Measurements from ENCODE around the gene MS4A15. TPM values are rescaled to one million over a fixed set of nuclear protein-coding genes. Genes with fewer than 3 reads are reported as not detected.
"Not testable (repeated sequence)": the region's sequence is repeated elsewhere in the genome, so short reads cannot be mapped to it uniquely, and the experiment has no call there.

Gene MS4A15
- total RNA-seq, 2 donors from 2014 or later = not detected

- ATAC-seq (no peak), DNase-seq (ENCODE audit: low spot score in 2 of 2) (no peak)
- no peaks in the 10 kb centered on the region for H3K36me3 Mint-ChIP-seq
- peaks cover 5 to 6% of the 10 kb centered on the region in 2 donors for H3K9me3 Mint-ChIP-seq
- no peak overlapping the region for H3K27ac Mint-ChIP-seq
Measured at GRCh38 chr11:60744114-60744513, 12.6 kb upstream of the MS4A15 start.

- H3K9me3 Mint-ChIP-seq = peaks cover 5 to 6% of the 10 kb centered on the region in 2 donors
- no peak for ATAC-seq
- no peak for DNase-seq (ENCODE audit: low spot score in 2 of 2)
- H3K36me3 Mint-ChIP-seq = no peaks in the 10 kb centered on the region
- H3K27ac Mint-ChIP-seq = no peak overlapping the region
Measured at GRCh38 chr11:60747359-60747873, 9.3 kb upstream of the MS4A15 start.

DNA sequence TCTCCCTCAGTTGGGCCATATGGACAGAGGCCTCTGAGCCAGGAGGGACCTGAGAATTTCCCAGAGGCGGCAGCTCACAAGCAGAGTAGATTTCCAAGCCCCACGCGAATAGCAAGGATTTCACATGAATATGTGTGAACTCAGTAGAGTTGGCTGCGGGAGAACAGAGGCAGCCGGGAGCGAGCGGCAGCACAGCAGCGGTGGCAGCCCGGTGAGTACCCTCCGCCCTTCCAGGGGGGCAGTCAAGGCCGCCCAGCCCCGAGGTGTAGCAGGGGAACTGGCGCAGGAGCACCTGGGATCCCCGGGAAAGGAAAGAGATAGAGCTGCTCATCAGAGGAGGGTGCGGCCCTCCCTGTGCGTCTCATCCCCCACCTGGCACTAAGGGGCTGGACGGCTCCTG, 8.4 kb upstream of the MS4A15 start:
- DNase-seq (ENCODE audit: low spot score in 2 of 2) (no peak), ATAC-seq (no peak)
- Mint-ChIP-seq H3K9me3 (peaks cover 5 to 6% of the 10 kb centered on the region in 2 donors), H3K27ac (no peak overlapping the region), H3K36me3 (no peaks in the 10 kb centered on the region)

DNA sequence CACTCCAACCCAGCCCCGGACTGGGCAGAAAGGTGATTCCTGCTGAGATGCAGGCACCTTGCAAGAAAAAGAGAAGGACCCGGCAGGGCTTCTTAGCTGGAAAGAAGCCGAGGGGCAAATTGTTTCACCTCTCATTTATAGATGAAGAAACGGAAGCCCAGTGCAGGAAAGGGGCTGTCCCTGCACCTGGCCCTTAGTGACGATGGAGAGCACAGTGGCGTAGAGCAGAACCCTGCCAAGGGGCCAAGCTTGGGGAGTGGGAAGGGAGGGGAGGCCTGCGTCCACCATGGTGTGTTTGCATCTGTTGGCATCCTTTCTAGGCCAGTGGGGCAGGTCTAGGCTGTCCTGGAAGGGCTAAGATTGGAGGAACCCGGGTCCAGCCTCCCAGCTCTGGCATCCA, 7.8 kb upstream of the MS4A15 start:
- Mint-ChIP-seq H3K36me3 (no peaks in the 10 kb centered on the region), H3K27ac (no peak overlapping the region), H3K9me3 (peaks cover 5 to 6% of the 10 kb centered on the region in 2 donors)
- no peak for ATAC-seq
- DNase-seq (ENCODE audit: low spot score in 2 of 2) = no peak

GRCh38 chr11:60750911-60751310, 5.8 kb upstream of the MS4A15 start:
- no peak for ATAC-seq
- H3K36me3 Mint-ChIP-seq = no peaks in the 10 kb centered on the region
- no peak for DNase-seq (ENCODE audit: low spot score in 2 of 2)
- H3K27ac Mint-ChIP-seq = no peak overlapping the region
- peaks cover 5 to 6% of the 10 kb centered on the region in 2 donors for H3K9me3 Mint-ChIP-seq

DNA sequence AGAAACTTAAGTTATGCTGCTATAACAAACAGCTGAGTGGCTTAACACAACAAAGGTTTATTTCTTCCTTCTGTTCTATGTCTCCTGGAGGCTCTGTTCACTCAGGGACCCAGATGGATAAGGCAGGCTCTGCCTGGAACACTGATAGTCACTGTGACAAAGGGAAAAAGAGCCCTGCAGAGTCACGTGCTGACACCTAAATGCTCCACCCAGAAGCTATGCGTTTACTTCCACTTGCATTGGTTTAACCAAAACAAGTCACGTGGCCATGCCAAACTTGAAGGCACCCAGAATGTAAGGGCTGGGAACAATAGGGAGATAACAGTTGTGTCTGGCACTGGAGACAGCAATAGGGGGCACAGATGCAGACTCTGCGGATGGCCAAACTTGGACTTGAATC, 3.4 kb upstream of the MS4A15 start:
- ATAC-seq (no peak), DNase-seq (ENCODE audit: low spot score in 2 of 2) (no peak)
- H3K27ac Mint-ChIP-seq = no peak overlapping the region
- no peaks in the 10 kb centered on the region for H3K9me3 Mint-ChIP-seq
- H3K36me3 Mint-ChIP-seq = no peaks in the 10 kb centered on the region

DNA sequence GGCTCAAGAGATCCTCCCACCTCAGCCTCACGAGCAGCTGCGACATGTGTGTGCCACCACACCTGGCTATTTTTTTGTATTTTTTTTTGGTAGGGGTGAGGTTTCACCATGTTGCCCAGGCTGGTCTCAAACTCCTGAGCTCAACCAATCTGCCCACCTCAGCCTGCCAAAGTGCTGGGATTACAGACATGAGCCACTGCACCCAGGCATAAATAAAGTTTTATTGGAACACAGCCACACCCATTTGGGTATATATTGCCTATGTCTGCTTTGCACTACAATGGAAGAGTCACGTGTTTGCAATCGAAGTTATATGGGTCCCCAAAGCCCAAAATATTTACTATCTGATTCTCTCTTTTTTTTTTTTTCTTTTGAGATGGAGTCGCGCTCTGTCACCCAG, 1.8 kb upstream of the MS4A15 start:
- Mint-ChIP-seq H3K27ac (no peak overlapping the region), H3K36me3 (no peaks in the 10 kb centered on the region), H3K9me3 (no peaks in the 10 kb centered on the region)
- DNase-seq (ENCODE audit: low spot score in 2 of 2) = no peak
- ATAC-seq = no peak

- no peak for DNase-seq (ENCODE audit: low spot score in 2 of 2)
- H3K36me3 Mint-ChIP-seq = no peaks in the 10 kb centered on the region
- no peak overlapping the region for H3K27ac Mint-ChIP-seq
- ATAC-seq = no peak
- H3K9me3 Mint-ChIP-seq = no peaks in the 10 kb centered on the region
Measured at GRCh38 chr11:60757231-60757800, 649 bp downstream of the MS4A15 start.

- H3K36me3 Mint-ChIP-seq; H3K9me3 Mint-ChIP-seq; H3K27ac Mint-ChIP-seq; DNase-seq (ENCODE audit: low spot score in 2 of 2); ATAC-seq: not testable (repeated sequence)
Measured at GRCh38 chr11:60758671-60759070, 2.0 kb downstream of the MS4A15 start.

GRCh38 chr11:60759438-60760225, 3.0 kb downstream of the MS4A15 start:
- not testable (repeated sequence) for ATAC-seq; H3K36me3 Mint-ChIP-seq; H3K9me3 Mint-ChIP-seq; H3K27ac Mint-ChIP-seq; DNase-seq (ENCODE audit: low spot score in 2 of 2)

- ATAC-seq (no peak), DNase-seq (ENCODE audit: low spot score in 2 of 2) (no peak)
- Mint-ChIP-seq H3K9me3 (no peaks in the 10 kb centered on the region), H3K27ac (no peak overlapping the region), H3K36me3 (no peaks in the 10 kb centered on the region)
Measured at GRCh38 chr11:60761436-60762190, 4.9 kb downstream of the MS4A15 start.

GRCh38 chr11:60762851-60763691, 6.4 kb downstream of the MS4A15 start:
- ATAC-seq (peak; percentile 40 to 43), DNase-seq (ENCODE audit: low spot score in 2 of 2) (no peak)
- no peaks in the 10 kb centered on the region for H3K36me3 Mint-ChIP-seq
- H3K27ac Mint-ChIP-seq = no peak overlapping the region
- H3K9me3 Mint-ChIP-seq = no peaks in the 10 kb centered on the region

DNA sequence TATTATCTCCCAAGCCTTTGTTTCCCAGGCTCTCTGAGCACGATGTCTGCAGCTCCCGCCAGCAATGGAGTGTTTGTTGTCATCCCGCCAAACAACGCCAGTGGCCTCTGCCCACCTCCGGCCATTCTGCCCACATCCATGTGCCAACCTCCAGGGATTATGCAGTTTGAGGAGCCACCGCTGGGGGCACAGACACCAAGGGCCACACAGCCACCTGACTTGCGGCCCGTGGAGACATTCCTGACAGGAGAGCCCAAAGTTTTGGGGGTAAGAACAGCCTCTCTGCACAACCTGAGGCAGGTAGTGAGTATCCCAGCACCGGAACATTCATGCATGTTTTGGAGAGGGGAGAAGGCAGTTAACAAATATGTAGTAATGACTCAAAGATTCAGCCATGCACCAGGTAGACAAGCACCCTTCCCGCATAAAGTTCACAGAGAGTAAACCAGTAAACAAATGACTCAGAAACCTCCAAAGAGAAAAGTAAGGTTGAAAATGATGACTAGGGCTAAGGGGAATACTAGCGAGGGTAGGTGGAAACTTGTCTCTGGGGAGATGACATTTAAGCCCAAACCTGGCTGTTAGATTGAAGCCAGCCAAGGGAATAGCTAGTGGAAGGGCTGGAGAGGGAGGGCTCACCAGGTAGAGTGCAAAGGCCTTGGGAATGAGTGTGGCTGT, 7.2 kb downstream of the MS4A15 start:
- DNase-seq (ENCODE audit: low spot score in 2 of 2) (no peak), ATAC-seq (peak in 1 of 2 donors; percentile 46)
- Mint-ChIP-seq H3K27ac (no peak overlapping the region), H3K36me3 (no peaks in the 10 kb centered on the region), H3K9me3 (no peaks in the 10 kb centered on the region)

GRCh38 chr11:60764879-60765278, 8.2 kb downstream of the MS4A15 start:
- H3K9me3 Mint-ChIP-seq = no peaks in the 10 kb centered on the region
- no peak for DNase-seq (ENCODE audit: low spot score in 2 of 2)
- ATAC-seq = peak in 1 of 2 donors; percentile 30
- no peak overlapping the region for H3K27ac Mint-ChIP-seq
- no peaks in the 10 kb centered on the region for H3K36me3 Mint-ChIP-seq

GRCh38 chr11:60765355-60765754, 8.7 kb downstream of the MS4A15 start:
- ATAC-seq = no peak
- Mint-ChIP-seq H3K36me3 (no peaks in the 10 kb centered on the region), H3K9me3 (no peaks in the 10 kb centered on the region), H3K27ac (no peak overlapping the region)
- no peak for DNase-seq (ENCODE audit: low spot score in 2 of 2)

DNA sequence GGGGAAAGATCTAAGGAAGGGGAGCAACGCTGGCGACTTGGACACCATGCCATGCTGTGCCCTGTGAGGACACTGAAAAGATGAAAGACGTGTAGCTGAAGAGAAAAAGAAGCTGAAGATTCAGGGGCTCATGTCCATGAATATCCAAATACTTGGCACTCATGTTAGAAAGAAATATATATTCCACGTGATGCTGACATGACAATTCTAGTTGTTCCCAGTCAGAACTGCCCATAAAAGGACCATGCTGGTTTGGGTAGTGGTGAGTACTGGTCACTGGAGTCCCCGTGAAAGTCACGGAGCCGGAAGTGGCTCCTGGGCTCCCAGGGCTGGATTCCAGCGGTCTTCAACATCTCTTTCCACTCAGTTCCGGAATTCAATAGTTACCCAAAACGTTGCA, 9.9 kb downstream of the MS4A15 start:
- no peaks in the 10 kb centered on the region for H3K36me3 Mint-ChIP-seq
- no peaks in the 10 kb centered on the region for H3K9me3 Mint-ChIP-seq
- DNase-seq (ENCODE audit: low spot score in 2 of 2) = no peak
- H3K27ac Mint-ChIP-seq = no peak overlapping the region
- no peak for ATAC-seq
